Measurements from ENCODE around the gene ORAI3.

DNA sequence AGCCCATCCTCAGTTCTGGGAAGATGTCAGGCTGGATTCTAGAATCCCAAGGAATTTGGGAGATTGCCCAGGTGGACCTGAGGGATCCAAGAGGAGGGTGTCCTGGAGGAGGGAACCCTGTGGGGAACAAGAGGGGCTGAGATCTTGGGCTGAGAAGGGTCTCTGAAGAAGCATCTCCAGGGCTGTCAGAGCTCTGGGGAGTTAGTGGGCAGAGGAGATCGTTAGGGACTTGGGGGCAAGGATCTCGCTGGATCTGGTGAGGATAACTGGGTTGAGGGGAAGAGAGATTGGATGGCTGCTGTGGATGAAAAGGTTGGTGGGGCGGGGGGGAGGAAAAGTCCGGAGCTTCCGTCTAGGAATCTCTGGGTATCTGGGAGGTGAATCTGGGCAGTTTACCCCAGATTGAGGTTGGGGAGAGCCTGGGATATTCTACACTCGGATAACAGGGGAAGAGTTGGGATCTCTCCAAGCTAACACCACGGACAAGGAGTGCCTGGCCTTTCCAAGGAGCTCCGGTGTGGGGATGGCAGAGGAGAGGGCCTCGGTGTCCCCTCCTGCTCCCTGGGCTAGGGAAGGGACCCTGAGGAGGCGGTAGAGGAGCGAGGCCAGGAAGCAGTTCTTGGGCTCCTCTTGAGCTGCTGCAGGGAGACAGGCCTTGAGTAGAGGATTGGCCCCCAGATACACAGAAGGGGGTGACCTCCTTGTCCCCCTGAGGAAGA is 23.8 kb upstream of the ORAI3 start:
- no peak for TF ChIP-seq GATA2 (IDR thresholded peaks at IDR 0.05; ENCODE audit: low read depth, low read length)
- no peak for TF ChIP-seq GATA3 (IDR thresholded peaks at IDR 0.05; ENCODE audit: low read depth, low read length)

Measured in SH-SY5Y (cell line).